ENCODE data around the gene CT45A8.
"Not testable (repeated sequence)": the region's sequence is repeated elsewhere in the genome, so short reads cannot be mapped to it uniquely, and the experiment has no call there.

CT45A8 gene, protein sequence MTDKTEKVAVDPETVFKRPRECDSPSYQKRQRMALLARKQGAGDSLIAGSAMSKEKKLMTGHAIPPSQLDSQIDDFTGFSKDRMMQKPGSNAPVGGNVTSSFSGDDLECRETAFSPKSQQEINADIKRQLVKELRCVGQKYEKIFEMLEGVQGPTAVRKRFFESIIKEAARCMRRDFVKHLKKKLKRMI

DNA sequence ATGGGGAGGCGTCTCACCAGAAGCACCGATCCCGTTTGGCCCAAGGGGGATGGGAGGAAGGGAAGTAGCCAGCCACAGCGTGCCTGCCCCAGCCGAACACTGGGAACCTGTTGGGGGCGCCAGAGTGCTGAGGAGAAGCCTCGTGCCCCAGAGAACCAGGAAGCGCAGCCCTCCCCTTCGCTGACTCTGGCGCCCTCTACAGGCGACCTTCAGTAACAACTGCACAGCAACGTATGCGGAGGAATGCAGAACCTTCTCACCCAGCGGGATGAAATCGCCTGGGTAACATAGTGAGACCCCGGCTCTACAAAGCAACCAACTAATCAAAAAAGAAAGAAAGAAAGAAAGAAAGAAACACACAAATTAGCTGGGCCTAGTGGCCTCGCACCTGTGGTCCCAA, at the start of gene CT45A8:
Gene CT45A8, minus strand, starts transcription at position 101 of the 400 bp plus-strand sequence. CDS start 3,755 bp downstream, outside the sequence.
- DNase-seq = not testable (repeated sequence)

DNA sequence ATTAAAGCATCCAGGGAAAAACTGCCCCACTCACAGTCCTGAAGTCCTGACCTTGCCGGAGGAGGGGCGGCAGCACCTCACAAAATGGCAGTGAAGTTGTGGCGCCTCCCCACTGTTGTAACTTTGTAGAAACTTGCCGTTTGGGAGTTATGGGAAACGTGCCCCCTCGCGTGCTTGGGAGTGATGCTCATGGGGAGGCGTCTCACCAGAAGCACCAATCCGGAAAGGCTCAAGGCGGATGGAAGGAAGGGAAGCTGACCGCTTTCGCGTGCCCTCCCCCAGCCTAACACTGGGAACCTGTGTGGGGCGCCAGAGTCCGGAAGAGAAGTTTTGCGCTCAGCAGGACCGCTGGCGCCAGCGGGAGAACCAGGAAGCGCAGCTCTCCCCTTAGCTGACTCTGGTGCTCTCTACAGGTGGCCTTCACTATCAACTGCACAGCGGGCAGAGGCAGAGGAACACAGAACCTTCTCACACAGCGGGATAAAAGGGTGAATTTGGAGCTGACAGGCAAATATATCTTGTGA, 39.0 kb upstream of the CT45A8 start, which contains the start of the genes CT45A10 and SAGE1:
Gene CT45A10, minus strand, starts transcription at position 151 of the 524 bp plus-strand sequence. CDS start 8,100 bp downstream, outside the sequence.
Gene SAGE1, plus strand, starts transcription at position 423 of the 524 bp plus-strand sequence. CDS start 2,527 bp downstream, outside the sequence.
- DNase-seq = no peak

DNA sequence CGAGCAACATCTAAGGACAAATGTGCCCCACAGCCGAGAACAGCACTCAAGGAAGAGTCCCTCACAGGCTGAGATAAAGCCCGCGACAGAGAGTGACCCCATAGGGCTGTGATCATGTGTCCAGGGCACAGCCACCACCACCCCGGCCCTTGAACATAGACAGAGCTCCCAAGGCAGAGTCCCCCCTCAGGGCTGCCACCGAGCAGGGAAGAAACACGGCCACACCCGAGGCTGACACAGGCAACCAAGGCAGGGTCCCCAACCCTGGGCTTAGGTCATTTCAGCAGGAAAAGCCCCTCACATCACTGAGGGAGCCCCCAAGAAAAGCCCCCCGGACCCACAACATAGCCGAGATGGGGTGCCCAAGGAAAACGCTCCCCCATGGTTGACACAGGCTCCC, 38.4 kb upstream of the CT45A8 start:
- no peak for DNase-seq

DNA sequence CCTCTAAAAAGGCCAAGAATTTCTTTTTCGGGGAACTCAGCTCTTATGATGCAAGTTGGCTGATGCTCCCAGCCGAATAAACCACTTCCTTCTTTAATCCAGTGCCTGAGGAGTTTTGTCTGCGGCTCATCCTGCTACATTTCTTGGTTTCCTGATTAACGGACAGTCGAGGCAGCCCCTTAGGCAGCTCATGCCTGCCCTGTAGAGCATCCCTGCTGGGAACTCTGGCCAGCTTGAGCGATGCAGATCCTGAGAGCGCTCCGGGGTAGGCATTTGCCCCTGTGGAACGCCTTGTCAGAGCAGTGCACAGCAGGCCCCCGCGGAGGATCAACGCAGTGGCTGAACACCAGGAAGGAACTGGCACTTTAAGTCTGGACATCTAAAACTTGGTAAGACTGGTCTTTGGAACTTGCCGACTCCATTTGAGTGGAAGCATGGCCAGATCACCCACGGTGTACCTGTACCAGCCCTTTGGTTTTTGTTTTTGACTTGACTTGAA, 35.8 kb upstream of the CT45A8 start:
- no peak for DNase-seq

DNA sequence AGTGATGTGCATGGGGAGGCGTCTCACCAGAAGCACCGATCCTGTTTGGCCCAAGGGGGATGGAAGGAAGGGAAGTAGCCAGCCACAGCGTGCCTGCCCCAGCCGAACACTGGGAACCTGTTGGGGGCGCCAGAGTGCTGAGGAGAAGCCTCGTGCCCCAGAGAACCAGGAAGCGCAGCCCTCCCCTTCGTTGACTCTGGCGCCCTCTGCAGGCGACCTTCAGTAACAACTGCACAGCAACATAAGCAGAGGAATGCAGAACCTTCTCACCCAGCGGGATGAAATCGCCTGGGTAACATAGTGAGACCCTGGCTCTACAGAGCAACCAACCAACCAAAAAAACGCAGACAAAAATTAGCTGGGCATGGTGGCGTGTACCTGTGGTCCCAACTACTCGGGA, 34.6 kb upstream of the CT45A8 start:
- DNase-seq = not testable (repeated sequence)

DNA sequence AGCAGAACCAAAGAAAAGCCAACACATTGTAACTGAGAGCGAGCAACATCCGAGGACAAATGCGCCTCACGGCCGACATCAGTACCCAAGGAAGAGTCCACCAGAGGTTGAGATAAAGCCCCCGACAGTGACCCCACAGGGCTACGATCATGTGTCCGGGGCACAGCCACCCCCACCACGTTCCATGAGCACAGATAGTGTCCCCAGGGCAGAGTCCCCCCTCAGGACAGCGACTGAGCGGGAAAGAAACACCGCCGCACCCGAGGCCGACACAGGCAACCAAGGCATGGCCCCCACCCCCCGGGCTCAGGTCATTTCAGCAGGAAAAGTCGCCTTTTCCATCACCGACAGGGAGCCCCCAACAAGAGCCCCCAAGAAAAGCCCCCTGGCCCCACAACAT, 33.9 kb upstream of the CT45A8 start:
- DNase-seq = not testable (repeated sequence)

DNA sequence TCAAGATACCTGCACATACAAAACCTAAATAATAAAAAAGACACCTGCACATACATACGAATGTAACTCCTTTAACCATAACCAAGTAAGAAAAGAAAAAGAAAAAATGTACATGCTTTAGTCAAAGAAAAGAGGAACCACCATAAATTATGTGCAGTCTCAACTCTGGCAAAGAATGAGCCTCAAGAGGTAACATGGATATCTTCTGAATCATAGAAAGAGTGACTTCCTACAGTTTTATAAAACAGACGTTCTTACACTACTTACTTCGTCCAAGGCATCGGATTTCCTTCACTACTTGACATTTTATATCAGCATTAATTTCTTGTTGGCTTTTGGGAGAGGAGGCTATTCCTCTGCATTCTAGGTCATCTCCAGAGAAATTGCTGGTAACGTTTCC, 28.4 kb upstream of the CT45A8 start:
- not testable (repeated sequence) for DNase-seq

DNA sequence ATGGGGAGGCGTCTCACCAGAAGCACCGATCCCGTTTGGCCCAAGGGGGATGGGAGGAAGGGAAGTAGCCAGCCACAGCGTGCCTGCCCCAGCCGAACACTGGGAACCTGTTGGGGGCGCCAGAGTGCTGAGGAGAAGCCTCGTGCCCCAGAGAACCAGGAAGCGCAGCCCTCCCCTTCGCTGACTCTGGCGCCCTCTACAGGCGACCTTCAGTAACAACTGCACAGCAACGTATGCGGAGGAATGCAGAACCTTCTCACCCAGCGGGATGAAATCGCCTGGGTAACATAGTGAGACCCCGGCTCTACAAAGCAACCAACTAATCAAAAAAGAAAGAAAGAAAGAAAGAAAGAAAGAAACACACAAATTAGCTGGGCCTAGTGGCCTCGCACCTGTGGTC, 17.4 kb upstream of the CT45A8 start, which contains the start of gene CT45A9:
Gene CT45A9, minus strand, starts transcription at position 101 of the 400 bp plus-strand sequence. CDS start 3,751 bp downstream, outside the sequence.
- DNase-seq = not testable (repeated sequence)

DNA sequence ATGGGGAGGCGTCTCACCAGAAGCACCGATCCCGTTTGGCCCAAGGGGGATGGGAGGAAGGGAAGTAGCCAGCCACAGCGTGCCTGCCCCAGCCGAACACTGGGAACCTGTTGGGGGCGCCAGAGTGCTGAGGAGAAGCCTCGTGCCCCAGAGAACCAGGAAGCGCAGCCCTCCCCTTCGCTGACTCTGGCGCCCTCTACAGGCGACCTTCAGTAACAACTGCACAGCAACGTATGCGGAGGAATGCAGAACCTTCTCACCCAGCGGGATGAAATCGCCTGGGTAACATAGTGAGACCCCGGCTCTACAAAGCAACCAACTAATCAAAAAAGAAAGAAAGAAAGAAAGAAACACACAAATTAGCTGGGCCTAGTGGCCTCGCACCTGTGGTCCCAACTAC, 17.2 kb downstream of the CT45A8 start, which contains the start of gene CT45A7:
Gene CT45A7, minus strand, starts transcription at position 101 of the 400 bp plus-strand sequence. CDS start 3,747 bp downstream, outside the sequence.
- DNase-seq = not testable (repeated sequence)

DNA sequence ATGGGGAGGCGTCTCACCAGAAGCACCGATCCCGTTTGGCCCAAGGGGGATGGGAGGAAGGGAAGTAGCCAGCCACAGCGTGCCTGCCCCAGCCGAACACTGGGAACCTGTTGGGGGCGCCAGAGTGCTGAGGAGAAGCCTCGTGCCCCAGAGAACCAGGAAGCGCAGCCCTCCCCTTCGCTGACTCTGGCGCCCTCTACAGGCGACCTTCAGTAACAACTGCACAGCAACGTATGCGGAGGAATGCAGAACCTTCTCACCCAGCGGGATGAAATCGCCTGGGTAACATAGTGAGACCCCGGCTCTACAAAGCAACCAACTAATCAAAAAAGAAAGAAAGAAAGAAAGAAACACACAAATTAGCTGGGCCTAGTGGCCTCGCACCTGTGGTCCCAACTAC, 34.4 kb downstream of the CT45A8 start, which contains the start of gene CT45A2:
Gene CT45A2, minus strand, starts transcription at position 101 of the 400 bp plus-strand sequence. CDS start 3,747 bp downstream, outside the sequence.
- not testable (repeated sequence) for DNase-seq

DNA sequence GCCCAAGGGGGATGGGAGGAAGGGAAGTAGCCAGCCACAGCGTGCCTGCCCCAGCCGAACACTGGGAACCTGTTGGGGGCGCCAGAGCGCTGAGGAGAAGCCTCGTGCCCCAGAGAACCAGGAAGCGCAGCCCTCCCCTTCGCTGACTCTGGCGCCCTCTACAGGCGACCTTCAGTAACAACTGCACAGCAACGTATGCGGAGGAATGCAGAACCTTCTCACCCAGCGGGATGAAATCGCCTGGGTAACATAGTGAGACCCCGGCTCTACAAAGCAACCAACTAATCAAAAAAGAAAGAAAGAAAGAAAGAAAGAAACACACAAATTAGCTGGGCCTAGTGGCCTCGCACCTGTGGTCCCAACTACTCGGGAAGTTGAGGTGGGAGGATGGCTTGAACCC, 51.7 kb downstream of the CT45A8 start, which contains the start of gene CT45A6:
Gene CT45A6, minus strand, starts transcription at position 101 of the 400 bp plus-strand sequence. CDS start 3,794 bp downstream, outside the sequence.
- DNase-seq = not testable (repeated sequence)
